HG02642 (cell line): ENCODE data around the gene ADAM19.
A peak's percentile ranks its signal among the peaks of the same experiment; 100 is the strongest.

ENCODE experiments used
- ATAC-seq: cut with Tn5 transposase; IDR thresholded peaks from one replicate; pipeline ENCODE4 v1.9.1; 2021; ENCODE audit warnings: mild to moderate bottlenecking; ENCODE audit not compliant: unreplicated experiment, poor library complexity

ADAM19 gene, protein sequence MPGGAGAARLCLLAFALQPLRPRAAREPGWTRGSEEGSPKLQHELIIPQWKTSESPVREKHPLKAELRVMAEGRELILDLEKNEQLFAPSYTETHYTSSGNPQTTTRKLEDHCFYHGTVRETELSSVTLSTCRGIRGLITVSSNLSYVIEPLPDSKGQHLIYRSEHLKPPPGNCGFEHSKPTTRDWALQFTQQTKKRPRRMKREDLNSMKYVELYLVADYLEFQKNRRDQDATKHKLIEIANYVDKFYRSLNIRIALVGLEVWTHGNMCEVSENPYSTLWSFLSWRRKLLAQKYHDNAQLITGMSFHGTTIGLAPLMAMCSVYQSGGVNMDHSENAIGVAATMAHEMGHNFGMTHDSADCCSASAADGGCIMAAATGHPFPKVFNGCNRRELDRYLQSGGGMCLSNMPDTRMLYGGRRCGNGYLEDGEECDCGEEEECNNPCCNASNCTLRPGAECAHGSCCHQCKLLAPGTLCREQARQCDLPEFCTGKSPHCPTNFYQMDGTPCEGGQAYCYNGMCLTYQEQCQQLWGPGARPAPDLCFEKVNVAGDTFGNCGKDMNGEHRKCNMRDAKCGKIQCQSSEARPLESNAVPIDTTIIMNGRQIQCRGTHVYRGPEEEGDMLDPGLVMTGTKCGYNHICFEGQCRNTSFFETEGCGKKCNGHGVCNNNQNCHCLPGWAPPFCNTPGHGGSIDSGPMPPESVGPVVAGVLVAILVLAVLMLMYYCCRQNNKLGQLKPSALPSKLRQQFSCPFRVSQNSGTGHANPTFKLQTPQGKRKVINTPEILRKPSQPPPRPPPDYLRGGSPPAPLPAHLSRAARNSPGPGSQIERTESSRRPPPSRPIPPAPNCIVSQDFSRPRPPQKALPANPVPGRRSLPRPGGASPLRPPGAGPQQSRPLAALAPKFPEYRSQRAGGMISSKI

DNA sequence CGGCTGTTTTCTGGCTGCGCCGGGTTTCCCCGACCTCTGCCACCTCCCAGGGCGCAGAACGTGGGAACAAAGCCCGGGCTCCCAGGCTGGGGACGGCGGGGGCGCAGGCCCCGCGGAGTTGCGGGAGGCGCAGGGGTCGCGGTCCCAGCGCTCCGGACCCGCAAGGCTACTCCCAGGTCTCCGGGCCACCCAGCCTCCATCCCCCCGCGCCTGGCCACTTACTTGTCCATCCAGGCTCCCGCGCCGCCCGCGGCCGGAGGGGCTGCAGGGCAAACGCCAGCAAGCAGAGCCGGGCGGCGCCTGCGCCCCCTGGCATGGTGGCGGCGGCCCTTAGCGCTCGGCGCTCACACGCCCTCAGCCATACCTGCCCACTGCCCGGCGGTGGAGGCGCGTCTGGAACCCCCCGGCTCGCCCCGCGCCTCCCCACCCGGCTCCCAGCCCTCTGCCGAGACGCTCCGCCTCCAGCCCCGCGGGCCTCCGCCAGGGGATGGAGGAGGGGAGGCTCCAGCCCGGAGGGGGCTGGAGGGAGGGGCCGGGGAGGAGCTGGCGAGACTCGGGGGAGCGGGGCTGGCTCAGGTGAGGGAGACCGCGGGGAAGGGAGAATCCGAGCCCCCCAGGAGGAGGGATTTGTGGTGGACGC lies at the start of gene ADAM19:
Gene ADAM19, minus strand, starts transcription at position 395 of the 640 bp plus-strand sequence. Its CDS starts 79 bp downstream, at position 316.
- peak; percentile 58 for ATAC-seq

DNA sequence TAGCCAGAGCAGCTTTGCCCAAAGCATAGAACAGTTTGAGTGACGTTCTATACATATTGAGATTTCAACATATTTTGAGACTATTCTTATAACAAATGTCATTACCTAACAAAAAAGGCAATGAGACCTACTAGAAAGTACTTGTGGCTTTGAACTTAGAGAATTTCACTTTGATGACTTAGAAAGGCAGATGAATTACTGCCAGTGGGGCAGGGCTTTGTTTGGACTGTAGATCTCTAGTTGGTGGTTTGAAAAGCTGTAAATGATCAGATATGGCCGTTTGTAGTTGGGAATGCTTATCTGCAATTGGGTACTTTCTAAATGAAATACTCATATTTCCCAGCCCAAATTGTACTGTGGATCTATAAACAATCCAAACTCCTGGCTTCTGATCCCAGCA lies 48.6 kb upstream of the ADAM19 start:
- no peak for ATAC-seq

DNA sequence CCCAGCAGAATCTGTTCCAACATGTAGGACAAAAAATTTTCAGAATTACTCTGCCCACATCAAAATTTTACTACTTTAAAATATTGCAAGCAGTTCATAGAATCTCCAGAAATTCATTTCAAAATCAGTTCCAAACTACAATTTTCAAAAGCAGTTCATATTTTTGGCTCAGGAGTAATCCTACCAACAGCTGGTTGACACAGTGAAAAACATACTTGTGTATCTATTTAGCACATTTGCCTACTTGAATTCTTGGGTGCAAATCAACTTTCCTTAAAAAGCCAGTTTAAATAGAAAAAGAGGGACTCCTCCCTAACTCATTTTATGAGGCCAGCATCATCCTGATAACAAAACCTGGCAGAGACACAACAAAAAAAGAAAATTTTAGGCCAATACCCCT lies 45.2 kb upstream of the ADAM19 start:
- no peak for ATAC-seq

DNA sequence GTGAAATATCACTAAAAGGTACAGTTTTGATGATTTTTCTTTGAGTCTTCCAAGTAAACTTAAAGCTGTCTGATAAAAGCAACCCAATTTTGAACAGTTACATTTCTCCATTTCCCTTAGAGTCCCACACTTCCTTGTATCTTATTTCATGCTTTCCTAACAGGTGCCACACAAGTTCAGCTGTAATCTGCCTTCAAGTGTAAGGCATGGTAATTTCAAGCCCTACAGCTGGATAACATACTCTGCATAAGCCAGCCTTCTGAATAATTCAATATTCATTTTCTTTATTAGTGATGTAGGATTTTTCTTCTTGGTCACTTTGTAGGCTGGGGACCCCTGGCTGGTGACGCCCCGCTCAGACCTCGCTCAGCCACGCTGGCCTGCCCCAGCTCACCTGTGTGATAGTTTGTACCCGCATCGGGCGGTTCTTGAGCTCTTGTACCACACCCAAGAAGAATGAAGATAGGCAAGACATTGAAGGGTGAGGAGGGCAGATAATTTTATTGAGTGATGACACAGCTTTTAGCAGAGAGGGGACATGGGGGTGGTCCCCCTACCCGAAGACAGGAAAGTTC lies 42.7 kb upstream of the ADAM19 start:
- ATAC-seq, result no peak

DNA sequence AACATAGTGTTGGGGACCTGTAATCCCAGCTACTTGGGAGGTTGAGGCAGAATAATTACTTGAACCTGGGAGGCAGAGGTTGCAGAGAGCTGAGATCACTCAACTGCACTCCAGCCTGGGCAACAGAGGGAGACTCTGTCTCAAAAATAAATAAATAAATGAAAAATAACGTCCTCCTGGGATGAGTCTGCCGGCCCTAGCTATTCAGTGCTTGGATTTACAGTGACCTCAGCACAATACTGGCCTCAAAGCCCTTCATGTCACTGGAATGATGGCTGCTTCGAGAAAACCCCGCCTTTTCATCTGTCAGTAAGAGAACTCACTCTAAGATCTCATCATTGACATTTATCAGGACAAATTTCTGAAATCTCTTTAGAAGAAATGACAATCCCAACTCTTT lies 41.2 kb upstream of the ADAM19 start:
- no peak for ATAC-seq

DNA sequence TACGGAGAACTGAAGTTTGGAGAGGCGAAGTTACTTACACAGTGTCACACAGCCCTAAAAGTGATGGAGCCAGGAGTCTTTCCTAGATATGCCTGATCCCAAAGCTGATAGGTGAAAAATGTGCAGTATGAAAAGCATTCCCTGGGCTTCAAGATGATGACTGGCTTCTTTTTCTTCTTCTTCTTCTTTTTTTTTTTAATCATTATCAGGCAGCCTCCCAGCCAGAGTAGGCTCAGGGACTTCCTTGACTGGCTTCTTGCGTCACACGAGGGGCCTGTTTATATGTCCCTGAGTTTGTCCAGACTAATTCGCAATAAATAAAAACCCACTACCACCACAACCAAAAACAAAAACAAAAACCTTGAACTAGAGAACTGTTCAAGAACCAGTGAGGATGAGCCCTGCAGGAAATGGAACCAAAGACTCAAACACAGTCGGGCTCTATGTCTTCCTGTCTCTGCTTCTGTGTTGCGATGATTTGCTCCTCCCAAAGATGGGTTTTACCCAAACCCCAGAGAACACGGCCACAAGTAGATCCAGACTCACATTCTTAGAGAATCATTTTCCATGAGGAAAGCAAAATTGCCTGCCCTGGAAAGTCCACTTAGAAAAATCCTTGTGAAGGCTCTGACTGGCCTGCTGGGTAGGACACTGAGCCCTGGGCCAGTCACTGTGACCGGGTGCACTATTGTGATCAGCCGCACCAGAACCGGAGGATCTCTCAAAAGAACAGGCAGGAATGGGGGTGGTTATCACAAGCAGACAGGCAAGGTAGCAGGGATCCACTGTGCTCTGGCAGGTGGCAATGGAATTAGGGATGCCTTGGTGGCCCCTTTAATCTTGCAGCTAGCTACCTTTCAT lies 38.0 kb upstream of the ADAM19 start:
- no peak for ATAC-seq

DNA sequence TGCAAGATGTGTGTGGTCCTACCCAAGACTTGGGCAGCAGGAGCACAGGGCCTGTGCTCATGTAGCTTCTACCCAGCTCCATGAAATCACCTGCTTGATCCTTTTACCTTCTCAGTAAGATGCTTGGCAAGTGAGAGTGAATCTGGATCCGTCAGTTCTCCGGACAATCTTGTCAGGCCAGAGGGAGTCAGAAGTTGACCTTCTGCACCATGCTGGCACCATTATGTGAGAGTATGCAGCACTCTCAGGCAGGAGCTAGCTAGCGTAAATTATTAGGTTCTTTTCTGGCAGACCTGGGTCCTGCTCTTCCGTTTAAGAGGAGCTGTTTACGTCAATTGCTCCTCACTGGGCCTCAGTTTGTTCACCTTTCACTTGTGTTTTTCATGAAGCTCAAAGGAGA lies 37.0 kb upstream of the ADAM19 start:
- ATAC-seq, result no peak

DNA sequence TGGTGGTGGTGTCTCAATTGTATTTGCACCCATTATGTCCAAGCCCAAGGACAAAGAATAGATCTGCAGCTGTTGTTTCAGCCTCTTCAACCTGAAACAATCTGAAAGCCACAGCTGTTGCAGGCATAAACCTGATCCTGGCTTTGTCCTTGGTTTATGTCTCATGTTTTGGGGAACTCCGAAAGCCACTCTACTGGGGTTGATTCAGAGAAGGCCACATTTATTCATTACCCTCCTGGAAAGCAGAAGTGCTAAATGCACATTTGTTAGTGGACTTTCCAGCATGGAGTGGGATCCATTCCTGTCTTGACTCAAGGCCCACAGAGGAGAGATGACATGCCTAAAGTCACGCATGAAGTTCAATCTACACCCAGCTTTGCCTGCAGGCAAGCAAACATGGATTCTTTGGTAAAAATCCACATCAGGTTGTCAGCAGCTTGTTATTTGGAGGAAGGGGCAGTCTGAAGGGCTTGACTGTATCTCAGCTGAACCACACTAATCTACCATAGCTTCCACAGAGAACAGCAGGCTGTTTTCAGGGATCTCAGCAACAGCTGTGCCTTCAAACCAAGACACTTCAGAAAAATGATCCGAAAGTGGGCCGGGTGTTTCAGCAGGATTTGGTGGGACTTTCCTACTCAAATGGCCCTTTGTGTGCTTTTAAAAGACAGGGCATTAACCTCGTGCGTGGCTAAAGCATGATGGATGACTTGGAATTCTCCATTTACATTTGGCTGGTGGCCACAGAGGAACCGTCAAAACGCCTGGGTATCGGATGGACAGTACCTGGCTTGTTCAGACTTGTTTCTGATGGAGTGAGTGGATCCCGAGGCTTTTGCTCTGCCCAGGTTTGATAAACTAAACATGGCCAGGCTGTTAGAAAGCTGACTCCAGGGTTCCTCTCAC lies 36.2 kb upstream of the ADAM19 start:
- ATAC-seq, result peak; percentile 74

DNA sequence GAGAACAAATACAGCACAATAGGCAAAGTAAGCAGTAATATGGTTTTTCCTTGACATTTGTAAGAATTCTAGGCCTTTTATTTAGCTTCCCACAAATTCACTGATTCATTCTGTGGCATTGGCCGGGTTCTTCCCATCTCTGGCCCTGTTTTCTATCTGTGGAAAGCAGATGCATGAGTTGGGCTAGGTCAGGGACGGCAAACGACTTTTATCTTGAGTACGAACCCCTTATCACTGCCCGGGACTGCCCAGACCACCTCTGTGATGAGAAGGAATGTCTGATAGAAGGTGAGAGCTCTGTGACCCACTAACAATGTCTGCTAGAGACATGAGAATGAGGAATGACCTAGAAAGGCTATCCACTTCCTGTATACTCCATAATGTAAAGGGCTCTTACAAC lies 35.4 kb upstream of the ADAM19 start:
- peak; percentile 4 for ATAC-seq

DNA sequence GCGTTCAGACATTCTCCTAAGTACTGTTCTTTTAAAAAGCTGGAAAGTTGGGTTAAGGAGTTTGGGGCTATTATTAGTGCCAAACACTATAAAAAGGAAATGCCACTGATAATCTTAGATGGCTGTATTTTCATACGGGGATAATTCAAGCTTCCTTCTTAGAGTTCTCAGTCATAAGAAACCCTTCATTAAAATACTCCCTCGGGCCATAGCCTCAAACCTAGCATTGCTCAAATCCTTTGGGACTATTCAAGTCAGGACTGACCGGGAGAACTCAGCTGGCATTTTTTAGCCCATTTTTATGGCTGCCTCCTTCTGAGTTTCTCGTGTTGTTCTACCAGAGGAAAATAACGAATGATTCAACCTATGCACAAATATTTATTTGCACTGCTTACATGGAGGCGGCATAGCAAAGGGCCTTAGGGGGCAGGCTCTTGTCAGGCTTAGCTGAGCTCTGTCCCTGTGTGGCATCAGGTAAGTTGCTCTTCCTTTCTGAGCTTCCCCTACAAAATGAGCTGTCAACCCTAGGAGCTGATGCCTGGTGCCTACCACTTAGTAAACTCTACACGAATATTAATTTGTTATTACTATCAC lies 33.5 kb upstream of the ADAM19 start:
- no peak for ATAC-seq

DNA sequence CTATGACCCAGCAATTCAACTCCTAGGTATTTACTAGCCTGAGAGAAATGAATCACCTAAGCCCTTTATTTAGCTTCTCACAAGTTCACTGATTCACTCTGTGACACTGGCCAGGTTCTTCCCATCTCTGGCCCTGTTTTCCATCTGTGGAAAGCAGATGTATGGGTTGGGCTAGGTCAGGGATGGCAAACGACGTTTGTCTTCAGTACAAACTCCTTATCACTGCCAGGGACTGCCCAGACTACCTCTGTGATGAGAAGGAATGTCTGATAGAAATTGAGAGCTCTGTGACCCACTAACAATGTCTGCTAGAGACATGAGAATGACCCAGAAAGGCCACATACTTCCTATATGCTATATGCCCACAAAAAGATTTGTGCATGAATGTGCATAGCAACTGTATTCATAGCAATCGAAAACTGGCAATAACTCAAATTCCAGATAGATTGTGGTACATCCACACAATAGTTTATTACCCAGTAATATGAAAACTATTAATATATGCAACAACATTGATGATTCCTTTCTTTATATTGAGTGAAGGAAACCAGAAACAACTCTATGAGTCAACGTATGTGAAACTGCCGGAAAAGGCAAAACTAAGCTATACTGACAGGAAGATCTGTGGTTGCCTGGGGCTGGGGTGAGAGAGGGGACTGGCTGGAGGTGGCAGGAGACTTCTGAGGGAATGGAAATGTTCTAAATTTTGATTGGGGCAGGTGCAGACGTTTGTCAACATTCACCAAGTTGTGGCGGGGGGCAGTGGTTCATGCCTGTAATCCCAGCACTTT lies 32.0 kb upstream of the ADAM19 start:
- peak; percentile 36 for ATAC-seq

DNA sequence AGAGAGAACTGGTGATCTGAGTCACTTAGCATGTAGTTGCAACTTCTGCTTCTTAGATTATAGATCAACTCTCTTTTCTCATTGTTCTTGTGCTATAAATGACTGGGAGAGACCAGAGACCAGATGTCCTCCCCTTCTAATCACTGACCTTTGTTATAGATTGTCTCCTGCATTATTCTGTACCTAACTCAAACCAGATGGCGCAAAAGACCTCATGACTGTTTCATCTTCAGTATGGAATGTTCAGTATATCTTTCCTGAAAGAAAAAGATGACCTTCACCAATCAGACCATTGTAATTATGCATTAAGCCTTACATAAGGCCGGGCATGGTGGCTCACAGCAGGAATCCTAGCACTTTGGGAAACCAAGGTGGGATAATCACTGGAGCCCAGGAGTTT lies 30.5 kb upstream of the ADAM19 start:
- ATAC-seq, result no peak

DNA sequence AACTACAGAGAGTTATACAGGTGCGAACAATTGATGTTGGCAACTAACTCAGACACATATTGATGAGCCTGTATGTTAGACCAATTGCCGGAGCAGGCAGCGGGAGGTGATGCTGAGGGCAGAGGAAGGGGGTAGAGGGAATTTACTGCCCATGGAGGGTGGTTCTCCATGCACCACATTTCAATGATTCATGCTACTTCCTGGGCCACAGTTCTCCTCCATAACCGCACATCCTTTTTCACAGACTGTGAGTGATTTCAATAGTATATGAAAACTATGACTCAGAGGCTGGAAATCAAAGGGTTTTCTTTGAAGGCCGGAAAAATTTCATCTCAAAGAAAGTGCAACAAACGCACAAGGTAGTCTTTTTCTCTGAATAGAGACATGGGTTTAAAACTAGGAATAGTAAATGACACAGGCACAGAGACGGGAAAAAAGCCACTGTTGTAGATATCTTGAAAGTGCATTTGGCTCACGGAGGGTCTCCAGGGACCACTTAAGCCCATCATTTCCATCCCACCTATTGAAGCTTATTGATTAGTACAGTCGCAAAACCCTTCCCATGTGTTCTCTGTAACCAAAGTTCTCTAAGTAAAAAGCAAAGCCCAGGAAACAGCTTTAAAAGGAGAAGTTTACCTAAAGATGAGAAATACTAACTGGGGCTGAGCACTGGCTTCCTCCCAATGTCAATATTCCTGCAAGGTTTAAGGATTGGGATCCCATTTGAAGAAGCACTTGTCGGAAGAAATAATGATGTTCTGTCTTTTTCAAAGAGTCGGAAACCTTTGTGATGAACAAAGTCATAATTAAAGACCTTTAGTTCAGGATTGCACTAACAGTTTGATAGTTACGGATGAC lies 28.0 kb upstream of the ADAM19 start:
- no peak for ATAC-seq

DNA sequence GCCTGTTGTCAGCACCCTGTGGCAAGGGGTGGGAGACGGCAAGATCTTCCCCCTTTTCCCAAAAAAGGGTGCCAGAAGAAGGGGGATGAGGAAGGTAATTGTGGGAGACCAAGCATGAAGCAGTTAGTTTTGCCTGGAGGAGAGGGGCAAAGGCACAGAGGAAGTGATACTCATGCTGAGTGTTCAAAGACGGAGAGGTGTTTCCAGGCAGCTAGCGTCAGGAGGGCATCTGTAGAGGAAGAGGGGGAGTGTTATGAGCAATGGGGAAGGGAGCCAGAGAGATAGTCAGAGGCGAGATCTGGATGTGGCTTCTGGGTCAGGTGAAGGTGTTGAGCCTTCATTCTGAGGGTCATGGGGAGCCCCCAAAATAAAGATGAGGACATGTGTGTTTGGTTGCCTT lies 26.9 kb upstream of the ADAM19 start:
- peak; percentile 57 for ATAC-seq

DNA sequence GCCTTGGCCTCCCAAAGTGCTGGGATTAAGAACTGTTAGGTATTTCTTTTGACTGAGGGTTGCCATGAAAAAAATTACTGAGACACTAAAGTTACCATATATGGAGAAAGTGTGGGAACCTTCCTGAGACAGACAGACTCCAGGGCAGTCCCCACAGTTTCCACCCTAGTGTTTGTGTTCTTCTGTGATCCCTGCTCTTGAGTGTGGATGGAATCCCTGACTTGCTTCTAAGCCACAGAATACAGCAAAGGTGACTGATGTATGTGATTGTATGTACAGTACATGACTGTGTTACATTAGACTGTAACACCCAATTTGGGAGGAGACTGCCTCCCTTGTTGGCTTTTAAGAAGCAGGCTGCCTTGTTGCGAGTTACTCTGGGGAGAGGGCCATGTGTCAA lies 24.7 kb upstream of the ADAM19 start:
- ATAC-seq, result no peak

DNA sequence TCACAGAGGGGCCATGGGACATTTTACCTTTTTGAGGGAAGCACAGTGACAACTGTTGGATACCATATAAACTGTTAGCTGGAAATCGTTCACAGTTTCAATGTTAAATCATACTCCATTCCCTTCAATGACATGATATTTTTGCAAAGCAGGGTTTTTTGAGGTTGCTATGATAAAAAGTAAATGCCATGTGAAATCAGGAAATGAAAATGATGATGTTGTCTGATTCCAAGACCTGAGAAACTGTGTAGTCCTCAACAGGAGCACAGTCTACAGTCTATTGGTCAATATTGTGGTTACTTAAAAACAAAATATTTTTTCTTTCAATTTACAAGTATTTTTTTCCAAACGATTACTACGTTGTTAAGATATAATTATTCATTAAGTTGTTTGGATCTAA lies 24.0 kb upstream of the ADAM19 start:
- ATAC-seq, result no peak
